ENCODE results near the gene B3GAT1. TPM values are rescaled to one million over a fixed set of nuclear protein-coding genes. Genes with fewer than 3 reads are reported as not detected.

Gene B3GAT1
- total RNA-seq, 1 donor from 2014 or later: 3.5 TPM

- no peaks in the 10 kb centered on the region for H3K4me1 Mint-ChIP-seq (ENCODE audit: unreplicated experiment)
- H3K4me3 Mint-ChIP-seq: no peak overlapping the region
- no peak for TF ChIP-seq CTCF (conservative IDR thresholded peaks at IDR 0.05)
- H3K27me3 Mint-ChIP-seq: peaks cover 4% of the 10 kb centered on the region
- H3K36me3 Mint-ChIP-seq: no peaks in the 10 kb centered on the region
- DNase-seq (ENCODE audit: extremely low spot score, unreplicated experiment): no peak
- no peaks in the 10 kb centered on the region for H3K9me3 Mint-ChIP-seq
- no peak overlapping the region for H3K27ac Mint-ChIP-seq
Observed at GRCh38 chr11:134342572-134343340, 69.3 kb downstream of the B3GAT1 start.

- H3K27ac Mint-ChIP-seq: no peak overlapping the region
- no peak for TF ChIP-seq CTCF (conservative IDR thresholded peaks at IDR 0.05)
- DNase-seq (ENCODE audit: extremely low spot score, unreplicated experiment): no peak
- no peaks in the 10 kb centered on the region for H3K4me1 Mint-ChIP-seq (ENCODE audit: unreplicated experiment)
- no peaks in the 10 kb centered on the region for H3K36me3 Mint-ChIP-seq
- no peaks in the 10 kb centered on the region for H3K9me3 Mint-ChIP-seq
- H3K27me3 Mint-ChIP-seq: peaks cover 5% of the 10 kb centered on the region
- no peak overlapping the region for H3K4me3 Mint-ChIP-seq
Observed at GRCh38 chr11:134341805-134342571, 70.1 kb downstream of the B3GAT1 start.

- TF ChIP-seq CTCF (conservative IDR thresholded peaks at IDR 0.05): no peak
- Mint-ChIP-seq H3K27ac (no peak overlapping the region), H3K4me3 (no peak overlapping the region), H3K36me3 (no peaks in the 10 kb centered on the region), H3K4me1 (ENCODE audit: unreplicated experiment) (no peaks in the 10 kb centered on the region), H3K9me3 (no peaks in the 10 kb centered on the region), H3K27me3 (peaks cover 15% of the 10 kb centered on the region)
- DNase-seq (ENCODE audit: extremely low spot score, unreplicated experiment): no peak
Observed at GRCh38 chr11:134340354-134340964, 71.6 kb downstream of the B3GAT1 start.

GRCh38 chr11:134339756-134340155 is 72.3 kb downstream of the B3GAT1 start:
- no peaks in the 10 kb centered on the region for H3K9me3 Mint-ChIP-seq
- no peaks in the 10 kb centered on the region for H3K36me3 Mint-ChIP-seq

GRCh38 chr11:134338654-134339053 is 73.4 kb downstream of the B3GAT1 start:
- Mint-ChIP-seq H3K27ac (no peak overlapping the region), H3K9me3 (no peaks in the 10 kb centered on the region), H3K4me1 (ENCODE audit: unreplicated experiment) (no peaks in the 10 kb centered on the region), H3K36me3 (no peaks in the 10 kb centered on the region), H3K27me3 (peaks cover 33% of the 10 kb centered on the region), H3K4me3 (no peak overlapping the region)
- TF ChIP-seq CTCF (conservative IDR thresholded peaks at IDR 0.05): no peak
- no peak for DNase-seq (ENCODE audit: extremely low spot score, unreplicated experiment)

More at GRCh38 chr11:134339756-134340155, 72.3 kb downstream of the B3GAT1 start:
- peak overlapping the region; percentile 8 for H3K27ac Mint-ChIP-seq
- no peaks in the 10 kb centered on the region for H3K4me1 Mint-ChIP-seq (ENCODE audit: unreplicated experiment)
- TF ChIP-seq CTCF (conservative IDR thresholded peaks at IDR 0.05): no peak
- DNase-seq (ENCODE audit: extremely low spot score, unreplicated experiment): no peak
- H3K27me3 Mint-ChIP-seq: peaks cover 22% of the 10 kb centered on the region
- no peak overlapping the region for H3K4me3 Mint-ChIP-seq

Data from type B pancreatic cell (in vitro differentiated cells).